Measurements from ENCODE around the gene TMEM117.

DNA sequence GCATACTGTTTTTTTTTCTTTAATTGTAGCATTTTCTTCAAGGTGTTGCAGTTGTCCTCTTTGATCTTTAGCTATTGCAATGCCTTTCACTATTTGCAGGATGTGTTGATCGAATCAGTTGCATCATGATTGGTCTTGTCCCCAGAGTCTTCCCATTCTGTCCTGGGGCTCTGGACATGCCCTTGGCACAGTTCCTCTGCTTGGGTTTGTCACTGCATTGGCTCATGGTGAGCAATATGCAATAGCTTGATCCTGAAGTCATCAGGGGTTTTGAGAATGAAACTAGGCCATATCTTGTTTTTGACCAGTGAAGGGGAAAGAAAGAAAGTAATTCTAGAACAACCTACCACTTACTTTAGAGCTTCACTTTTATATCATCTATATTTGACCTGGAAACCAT, 281.5 kb downstream of the TMEM117 start:
- TF ChIP-seq, protein P1, sequence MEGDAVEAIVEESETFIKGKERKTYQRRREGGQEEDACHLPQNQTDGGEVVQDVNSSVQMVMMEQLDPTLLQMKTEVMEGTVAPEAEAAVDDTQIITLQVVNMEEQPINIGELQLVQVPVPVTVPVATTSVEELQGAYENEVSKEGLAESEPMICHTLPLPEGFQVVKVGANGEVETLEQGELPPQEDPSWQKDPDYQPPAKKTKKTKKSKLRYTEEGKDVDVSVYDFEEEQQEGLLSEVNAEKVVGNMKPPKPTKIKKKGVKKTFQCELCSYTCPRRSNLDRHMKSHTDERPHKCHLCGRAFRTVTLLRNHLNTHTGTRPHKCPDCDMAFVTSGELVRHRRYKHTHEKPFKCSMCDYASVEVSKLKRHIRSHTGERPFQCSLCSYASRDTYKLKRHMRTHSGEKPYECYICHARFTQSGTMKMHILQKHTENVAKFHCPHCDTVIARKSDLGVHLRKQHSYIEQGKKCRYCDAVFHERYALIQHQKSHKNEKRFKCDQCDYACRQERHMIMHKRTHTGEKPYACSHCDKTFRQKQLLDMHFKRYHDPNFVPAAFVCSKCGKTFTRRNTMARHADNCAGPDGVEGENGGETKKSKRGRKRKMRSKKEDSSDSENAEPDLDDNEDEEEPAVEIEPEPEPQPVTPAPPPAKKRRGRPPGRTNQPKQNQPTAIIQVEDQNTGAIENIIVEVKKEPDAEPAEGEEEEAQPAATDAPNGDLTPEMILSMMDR (IDR thresholded peaks at IDR 0.05), result no peak
- TF ChIP-seq POLR2A (IDR thresholded peaks at IDR 0.05), result no peak

Data from esophagus squamous epithelium (tissue), 4 donors.